Stimulated activated CD8-positive, alpha-beta memory T cell treated with anti-CD3 and anti-CD28 coated beads, Interleukin-12 subunit alpha, Interleukin-12 subunit beta, amount 100 ng/mL, for 24 hours (primary cell): Measurements from ENCODE around the gene BAMBI.
"Not testable (repeated sequence)": the region's sequence is repeated elsewhere in the genome, so short reads cannot be mapped to it uniquely, and the experiment has no call there.

Experiments used
- DNase-seq: peaks from one replicate; pipeline ENCODE4 v3.0.0-alpha.2; 2020; ENCODE audit errors: extremely low read depth

BAMBI gene, protein sequence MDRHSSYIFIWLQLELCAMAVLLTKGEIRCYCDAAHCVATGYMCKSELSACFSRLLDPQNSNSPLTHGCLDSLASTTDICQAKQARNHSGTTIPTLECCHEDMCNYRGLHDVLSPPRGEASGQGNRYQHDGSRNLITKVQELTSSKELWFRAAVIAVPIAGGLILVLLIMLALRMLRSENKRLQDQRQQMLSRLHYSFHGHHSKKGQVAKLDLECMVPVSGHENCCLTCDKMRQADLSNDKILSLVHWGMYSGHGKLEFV

DNA sequence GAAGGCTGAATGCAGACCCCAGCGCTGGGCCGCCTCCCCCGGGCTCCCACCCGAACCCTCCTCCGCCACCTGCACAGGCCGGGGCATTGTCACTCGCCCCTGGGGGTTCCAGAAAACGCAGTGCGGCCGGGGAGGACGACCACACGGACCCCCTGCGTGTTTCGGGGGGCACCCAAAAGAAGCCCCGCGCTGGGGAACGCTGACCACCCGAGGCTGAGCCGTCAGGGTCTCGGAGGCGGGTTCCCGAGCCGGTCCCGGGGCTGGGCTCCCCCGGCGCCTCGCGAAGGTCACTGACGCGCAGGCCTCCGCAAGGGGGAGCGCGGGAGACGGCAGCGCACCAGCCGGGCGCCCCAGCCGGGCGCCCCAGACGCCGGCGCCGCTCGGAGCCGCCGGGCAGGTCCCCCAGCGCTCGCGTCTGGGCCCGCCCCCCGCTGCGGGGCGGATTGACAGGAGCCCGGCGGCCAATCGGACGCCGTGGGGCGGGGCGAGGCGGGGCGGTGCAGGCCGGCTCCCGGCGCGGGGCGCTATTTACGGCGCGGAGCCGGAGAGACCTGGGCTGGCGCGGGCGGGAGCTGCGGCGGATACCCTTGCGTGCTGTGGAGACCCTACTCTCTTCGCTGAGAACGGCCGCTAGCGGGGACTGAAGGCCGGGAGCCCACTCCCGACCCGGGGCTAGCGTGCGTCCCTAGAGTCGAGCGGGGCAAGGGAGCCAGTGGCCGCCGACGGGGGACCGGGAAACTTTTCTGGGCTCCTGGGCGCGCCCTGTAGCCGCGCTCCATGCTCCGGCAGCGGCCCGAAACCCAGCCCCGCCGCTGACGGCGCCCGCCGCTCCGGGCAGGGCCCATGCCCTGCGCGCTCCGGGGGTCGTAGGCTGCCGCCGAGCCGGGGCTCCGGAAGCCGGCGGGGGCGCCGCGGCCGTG lies at the start of gene BAMBI:
Gene BAMBI, plus strand, starts transcription at position 554 of the 920 bp plus-strand sequence. CDS start 377 bp downstream, outside the sequence.
- peak; percentile 74 for DNase-seq

DNA sequence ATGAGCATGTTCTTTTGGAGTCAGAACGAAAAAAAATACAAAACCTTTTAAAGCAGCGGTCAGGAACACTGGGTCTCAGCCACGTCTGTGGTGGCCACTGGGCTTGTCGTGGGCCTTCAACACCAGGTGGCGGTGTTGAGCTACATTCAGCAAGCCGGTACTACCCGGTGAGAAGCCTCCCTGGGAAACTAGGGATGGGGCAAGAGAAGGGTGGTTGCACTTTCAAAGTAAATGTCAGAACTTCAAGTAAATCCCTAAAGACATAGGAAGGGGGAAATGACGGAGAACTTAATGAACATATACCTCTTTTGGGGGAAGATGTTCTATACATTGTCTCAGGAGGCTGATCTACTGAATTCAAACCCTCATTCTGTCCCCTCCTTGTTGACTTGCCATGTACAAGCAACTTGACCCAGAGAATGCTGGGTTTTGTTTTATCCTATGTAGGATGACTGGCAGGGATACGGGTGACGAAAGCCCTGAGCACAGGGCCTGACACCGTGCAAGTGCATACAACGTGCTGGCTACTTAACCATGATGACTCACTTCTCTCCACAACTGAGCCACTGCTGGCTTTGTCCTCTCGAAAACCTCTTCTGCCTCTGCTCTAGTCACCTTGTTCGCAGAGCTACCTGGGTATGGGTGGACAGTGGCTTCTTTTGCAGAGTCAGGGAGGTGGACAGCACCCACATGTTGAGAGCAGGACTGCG lies 49.0 kb upstream of the BAMBI start:
- peak; percentile 21 for DNase-seq

DNA sequence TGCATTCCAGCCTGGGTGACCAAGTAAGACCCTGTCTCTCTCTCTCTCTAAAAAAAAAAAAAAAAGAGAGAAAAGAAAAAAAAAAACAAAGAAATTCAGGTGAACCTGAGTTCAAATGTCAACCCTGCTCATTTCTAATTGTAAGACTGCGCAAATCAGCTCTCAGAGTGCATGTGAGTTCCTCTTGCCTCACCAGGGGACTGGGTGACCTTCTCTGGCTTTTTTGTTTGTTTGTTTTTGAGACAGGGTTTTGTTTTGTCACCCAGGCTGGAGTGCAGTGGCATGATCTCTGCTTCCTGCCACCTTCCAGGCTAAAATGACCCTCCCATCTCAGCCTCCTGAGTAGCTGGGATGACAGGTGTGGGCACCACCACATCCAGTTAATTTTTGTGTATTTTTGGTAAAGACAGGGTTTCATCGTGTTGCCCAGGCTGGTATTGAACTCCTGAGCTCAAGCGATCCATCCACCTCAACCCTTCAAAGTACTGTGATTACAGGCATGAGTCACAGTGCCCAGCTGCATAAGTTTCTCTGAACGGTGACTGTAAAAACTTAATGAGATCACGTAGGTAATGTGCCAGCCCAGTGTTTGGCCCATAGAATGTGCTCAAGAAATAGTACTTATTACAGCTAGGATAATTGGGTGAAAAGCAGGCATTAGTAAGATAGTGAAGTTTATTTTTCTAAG lies 45.3 kb upstream of the BAMBI start:
- DNase-seq, result no peak

DNA sequence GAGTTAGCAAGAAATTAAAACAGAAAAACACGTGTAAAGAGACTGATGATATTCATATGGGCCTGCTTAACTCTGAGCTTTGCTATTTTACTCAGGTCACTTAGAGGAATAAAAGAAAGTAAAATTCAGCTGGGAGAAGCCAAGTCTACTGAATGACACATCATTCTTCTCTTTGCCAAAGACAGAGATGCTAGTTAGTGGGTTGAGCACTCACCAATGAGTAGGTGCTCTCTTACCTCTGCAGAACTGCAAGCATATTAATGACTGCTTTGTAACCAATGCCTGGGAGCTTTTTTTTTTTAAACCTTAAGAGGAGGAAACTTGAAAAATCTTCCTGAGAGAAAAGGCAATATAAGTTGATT lies 44.8 kb upstream of the BAMBI start:
- no peak for DNase-seq

DNA sequence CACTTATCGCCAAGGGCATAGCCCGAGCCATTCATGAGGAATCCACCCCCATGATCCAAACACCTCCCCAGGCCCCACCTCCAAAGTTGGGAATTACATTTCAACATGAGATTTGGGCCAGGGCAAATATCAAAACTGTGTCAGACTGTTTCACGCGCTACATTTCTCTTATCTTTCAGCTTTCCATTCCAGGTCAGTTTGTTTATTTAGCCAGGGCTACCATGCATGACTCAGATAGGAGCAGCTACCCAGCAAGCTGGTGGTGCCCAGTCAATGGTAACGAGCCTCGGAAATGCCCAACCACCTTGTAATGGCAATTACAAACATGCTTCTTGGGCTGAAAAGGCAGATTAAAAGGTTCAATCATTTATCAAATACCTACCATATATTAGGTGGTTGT lies 43.6 kb upstream of the BAMBI start:
- DNase-seq, result no peak

DNA sequence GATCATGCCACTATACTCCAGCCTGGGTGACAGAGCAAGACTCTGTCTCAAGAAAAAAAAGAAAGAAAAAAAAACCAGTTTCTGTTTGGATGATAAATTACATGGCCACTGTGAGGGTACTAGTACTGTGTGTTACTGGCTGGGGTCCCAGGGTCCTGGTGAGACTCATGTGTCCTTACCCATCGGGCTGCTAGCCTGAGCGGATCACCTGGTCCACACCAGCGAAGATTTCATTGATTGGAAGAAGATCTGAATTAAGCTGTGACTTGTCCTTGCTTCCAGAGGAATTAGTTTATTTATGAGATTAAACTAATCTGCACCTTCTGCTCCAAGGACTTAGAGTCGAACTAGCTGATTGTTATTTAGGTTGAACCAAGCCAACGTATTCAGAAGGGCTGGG lies 40.0 kb upstream of the BAMBI start:
- no peak for DNase-seq

DNA sequence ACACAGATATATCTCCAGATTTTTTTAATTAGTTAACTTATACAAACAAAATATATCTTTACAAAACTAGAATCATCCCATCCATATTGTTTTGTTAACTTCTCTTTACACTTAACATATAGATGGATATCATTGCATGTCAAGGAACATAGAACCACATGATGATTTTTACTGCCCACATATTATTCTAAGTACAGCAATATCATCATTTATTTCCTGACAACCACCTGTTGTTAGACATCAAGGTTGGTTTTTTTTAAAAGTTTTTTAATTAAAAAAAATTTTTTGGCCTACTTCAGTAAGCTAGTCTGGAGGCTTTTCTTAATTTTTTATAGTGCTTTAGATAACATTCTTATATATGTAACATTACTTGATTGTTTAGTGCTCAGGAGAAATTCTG lies 38.9 kb upstream of the BAMBI start:
- DNase-seq, result no peak

DNA sequence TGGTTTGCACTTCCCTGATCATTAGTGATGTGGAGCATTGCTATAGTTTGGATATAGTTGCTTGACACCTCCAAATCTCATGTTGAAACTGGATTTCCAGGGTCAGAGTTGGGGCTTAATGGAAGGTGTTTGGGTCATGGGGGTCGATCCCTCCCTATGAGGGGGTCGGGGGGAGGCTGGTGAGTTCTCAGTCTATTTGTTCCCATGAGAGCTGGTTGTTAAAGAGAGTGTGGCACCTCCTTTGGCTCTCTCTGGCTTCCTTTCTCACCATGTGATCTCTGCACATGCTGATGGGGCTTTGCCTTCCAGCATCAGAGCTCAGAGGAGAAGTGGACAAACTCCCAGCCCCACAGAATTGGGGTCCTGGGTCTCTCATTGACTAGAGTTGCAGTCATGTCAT lies 36.8 kb upstream of the BAMBI start:
- DNase-seq, result no peak

DNA sequence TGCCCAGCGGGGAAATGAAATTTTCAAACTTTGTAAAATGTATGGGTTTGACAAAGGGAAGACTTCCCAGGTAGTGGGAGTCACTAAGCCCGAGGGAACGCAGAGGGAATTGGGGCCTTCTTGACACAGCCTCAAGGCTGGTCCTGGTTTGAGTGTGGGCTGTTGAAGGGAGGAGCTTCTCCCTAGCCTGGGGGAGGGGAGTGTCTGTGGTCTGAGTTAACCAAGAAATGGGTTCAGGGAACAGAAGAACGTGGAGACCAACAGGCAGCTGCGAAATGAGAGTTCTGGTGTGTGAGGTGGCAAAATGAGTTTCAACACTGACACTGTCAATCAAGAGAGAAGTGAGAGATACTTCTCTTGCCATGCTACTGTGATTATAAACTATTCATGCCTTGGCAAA lies 32.7 kb upstream of the BAMBI start:
- DNase-seq, result no peak

DNA sequence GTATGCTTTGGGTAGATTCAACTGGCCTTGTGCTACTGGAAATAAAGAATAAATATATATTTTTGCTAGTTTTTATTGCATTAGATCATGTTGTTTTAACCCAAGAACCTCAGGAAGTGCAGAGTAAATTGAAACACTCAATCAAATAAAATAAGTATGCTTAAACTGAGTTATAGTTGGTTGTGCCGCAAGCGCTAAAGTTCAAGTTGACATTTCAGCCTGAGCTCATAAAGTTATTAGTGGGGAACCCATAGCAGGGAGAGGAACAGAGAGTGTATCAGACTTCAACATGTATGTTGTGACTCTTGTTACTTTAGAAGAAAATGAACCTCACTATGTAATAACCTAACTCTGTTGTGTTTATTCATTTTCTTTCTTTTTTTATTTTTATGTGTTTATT lies 25.2 kb upstream of the BAMBI start:
- DNase-seq, result no peak

DNA sequence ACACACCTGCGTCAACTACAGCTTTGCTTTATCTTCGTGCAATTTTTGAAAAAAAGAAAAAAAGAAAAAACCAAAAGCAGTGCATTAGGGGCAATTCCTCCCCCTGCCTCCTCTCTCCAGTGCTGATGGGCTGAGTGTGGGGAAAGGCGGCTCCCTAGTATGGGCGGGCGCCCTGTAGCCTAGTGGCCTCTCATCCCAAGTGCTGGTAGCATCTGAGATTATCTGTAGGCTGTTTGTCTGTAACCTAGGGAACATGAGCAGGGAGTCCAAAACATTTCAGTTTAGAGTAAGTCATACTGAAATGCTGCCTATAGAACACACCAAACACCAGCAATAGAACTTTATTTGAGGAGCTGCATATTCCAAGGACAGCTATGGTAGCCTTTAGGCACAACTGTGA lies 24.6 kb upstream of the BAMBI start:
- no peak for DNase-seq

DNA sequence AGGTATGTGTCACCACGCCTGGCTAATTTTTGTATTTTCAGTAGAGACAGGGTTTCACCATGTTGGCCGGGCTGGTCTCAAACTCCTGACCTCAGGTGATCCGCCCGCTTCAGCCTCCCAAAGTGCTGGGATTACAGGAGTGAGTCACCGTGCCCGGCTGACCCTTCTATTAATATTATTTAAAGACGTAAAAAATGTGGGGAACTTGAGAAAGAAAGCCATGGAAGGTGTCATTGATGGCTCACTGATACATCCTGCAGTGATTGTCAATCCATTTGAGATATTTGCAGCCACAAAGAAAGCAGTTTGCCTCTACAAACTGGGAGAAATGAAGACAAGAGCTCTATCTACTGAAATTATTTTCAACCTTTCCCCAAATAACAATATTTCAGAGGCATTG lies 18.5 kb upstream of the BAMBI start:
- DNase-seq, result not testable (repeated sequence)

DNA sequence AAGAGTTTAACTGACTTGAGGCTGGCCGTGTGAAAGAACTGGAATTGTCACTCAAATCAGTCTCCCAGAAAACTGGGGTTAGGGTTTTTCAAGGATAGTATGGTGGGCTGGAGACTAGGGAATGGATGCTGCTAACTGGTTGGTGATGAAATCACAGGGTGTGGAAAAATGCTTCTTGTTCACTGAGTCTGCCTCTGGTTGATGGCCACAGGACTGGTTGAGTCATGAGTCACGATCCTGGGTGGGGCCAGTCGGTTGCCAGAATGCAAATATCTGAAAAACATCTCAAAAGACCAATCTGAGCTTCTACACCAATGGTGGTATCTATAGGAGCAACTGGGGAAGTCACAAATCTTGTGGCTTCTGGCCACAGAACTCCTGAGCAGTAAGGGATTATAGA lies 16.3 kb upstream of the BAMBI start:
- no peak for DNase-seq

DNA sequence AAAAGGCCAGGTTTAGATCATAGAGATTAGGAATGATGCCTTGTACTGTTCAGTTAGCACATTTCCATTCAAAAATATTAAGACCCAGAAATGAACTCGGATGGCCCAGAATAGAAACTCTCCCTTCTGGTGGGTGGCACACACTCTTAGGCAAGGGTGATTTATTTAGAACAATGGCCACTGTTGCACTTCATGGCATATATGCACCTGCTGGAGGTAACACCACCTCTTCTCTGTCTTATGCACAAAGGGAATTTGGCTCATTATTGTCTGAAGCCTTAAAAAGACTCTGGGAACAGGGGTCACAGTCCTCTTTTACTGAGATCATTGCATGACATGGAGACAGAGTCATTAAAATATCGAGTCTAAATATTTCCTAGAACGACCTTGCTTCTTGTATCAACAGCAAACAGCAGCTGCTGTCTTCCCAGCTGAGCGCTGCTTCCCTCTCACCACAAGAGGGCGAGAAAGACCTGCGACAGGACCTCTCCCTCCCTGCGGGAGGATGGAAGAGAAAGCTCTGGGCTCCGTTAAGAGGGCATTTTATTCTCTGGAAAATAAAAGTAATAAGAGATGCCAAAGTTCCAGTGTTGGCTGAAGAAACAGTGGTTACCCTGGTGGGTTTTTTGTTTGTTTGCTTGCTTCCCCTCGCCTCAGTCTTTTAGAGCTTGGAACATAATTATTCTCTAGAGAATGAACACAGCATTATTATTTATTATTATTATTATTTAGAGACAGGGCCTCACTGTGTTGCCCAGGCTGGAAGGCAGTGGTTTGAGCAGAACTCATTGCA lies 13.5 kb upstream of the BAMBI start:
- peak; percentile 27 for DNase-seq

DNA sequence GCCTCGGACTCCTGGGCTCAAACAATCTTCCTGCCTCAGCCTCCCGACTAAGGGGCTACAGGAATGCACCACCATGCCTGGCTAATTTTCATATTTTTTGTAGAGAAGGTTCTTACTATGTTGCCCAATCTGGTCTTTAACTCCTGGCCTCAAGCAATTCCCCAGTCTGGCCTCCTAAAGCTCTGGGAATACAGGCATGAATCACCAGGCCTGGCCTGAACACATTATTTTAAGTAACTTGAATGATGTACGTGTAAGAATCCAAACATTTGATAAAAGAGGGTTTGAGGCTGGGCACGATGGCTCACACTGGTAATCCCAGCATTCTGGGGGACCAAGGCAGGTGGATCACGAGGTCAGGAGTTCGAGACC lies 13.0 kb upstream of the BAMBI start:
- DNase-seq, result no peak

DNA sequence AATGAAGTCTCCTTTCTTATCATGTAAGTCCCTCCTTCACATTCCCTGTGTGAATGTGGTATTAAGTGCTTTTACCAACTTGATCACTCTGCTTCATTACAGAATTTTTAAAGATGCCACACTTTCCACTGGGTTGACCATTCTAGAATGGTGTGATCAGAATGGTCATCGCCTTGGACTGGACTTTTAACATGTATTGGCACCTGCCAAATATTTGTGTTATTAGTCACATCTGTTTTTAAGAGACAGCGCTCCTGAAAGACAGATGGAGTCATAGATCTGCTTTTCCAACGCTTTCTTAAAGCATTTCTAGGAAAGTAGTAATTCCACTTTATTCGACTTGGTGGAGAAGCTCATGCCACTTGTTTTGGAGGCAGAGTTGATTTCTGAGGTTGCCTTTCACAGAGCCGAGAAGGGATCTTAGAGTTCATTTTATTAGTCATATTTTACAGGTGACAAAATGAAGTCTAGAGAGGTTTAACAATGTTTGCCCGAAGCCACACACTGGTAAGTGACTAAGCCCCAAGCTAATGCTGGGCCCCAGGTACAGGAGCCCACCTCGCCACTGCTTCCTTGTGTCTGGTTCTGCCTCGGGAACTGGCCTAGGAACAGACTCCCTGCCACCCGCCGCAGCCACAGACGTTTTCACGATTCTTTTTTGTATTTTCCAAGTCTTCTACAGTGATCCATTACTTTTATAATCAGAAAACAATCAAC lies 10.4 kb upstream of the BAMBI start:
- DNase-seq, result no peak

DNA sequence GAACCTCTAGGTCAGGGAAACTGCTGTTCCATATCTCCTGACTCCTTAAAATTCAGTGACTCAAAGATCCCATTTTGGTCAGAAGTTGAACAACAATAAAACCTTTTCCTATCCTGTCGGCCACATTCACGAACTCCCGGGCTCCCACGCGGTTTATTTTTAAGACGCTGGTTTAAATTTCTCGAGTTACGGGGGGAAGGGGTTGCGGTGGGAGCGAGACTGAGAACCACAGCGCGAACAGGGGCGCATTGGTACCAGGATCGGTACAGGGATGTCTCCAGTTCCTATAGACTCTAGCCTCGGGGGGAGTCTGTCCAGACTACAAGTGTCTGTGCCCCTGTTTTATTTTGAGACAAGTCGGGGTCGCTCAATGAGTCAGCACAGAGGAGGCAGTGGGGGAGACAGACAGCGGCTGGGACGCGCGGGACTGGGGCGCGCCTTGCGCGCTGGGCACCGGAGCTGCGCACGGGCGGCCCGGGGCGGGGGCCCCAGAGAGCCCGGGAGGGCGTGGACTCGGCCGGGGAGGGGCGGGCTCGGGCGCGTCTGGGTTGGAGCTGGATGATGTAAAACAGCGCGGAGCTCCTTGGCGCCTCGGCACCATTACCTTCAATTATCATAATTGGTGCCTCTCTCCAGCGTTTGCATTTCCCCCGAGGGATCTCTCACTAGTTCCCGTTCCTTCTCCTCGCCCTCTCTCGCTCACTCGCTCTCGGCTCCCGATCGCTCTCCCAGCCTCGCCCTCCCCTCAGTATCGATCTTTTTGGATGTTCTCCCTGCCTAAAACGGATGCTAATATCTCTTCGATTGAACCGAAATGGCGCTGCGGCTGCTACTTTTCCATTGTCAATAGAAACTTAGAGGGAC lies 8.7 kb upstream of the BAMBI start:
- DNase-seq, result no peak

DNA sequence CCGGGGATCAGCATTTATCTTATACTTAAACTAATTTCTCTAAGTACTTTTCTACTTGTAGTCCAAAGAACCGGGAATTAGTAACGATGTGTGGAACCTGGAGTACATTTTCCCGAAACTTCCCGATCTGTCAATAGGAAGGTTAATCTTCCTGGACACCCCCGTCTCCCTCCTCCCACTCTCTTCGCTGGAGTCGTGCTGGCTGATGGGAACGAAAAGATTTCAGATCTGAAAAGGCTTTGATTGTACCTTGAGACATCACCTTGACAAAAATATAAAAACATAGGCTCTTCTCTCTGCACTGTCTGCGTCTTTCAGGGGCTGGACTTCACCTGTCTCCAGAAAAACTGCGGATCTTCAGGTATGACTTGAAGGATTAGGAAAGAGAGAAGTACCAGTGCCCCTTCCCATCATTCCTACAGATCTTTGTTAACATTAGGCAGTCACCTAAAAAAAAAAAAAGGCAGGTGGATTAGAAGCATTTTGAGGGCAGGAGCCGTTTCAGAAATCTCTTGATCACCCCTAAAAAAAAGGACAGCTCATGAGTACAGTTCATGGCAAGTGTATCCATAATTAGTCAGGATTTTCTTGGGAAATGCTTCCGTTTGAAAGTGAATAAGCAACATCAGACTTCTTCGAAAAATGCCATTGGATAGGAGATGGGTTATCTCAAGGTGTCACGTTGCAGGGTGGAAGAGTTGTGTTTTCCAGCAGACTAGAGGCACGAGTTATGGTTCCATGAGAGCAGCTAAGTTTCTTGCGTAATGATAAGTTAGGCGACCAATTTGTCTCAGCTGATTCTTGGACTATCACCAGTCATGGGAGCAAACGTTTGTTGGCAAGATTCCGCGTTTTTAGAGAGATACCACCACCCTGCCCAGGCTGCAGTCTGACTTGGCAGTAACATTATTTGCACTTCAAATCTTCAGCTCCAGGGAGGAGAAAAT lies 7.8 kb upstream of the BAMBI start:
- DNase-seq, result no peak

DNA sequence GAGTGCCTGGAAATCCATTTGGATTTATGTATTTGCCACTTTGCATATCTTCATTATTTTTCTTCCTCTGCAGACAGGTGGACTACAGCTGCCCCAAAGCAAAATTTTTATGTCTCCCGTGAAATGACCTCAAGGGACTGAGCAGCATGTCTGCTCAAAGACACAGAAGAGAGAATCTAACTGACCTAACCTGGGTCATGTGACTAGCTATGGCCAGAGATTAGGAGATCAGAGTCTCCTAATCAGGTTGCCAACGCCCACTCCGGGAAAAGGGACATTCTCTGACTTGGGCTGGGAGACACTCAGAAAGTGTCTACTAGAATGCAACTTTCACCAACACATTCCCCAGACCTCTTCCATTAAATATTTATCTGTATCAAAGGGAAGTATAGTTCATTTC lies 2.5 kb upstream of the BAMBI start:
- no peak for DNase-seq
